Lower leg skin (tissue), 4 donors: ENCODE measurements around the gene SYNPO2. TPM values are rescaled to one million over a fixed set of nuclear protein-coding genes. Genes with fewer than 3 reads are reported as not detected.

Source experiments
- DNase-seq, 2 donors: peaks; one replicate each; pipeline ENCODE4 v3.0.0-alpha.2; 2019; ENCODE audit warnings: low spot score in 2 of 2
- H3K4me3 ChIP-seq: fragments of 200-600 bp; sonication (generic); 2 replicates; pipeline ENCODE4 v1.5.1; 2017; ENCODE audit warnings: mild to moderate bottlenecking, low read depth; ENCODE audit not compliant: poor library complexity, severe bottlenecking
- POLR2A ChIP-seq, 2 donors: fragments of 450-650 bp; IDR thresholded peaks; one replicate each; pipeline ENCODE4 v1.6.1; 2016 to 2017; ENCODE audit warnings: antibody characterized with exemption in 2 of 2, mild to moderate bottlenecking in 1 of 2, moderate library complexity in 1 of 2
- WGBS, 2 donors: methylation state at CpG; one replicate each; pipeline ENCODE4 v1.1.5; 2018; 5-methylcytosine and 5-hydroxymethylcytosine counted together
- intact Hi-C: fragments of 100-400 bp; cut with DNase I; formaldehyde crosslinking; loops from one replicate; pipeline ENCODE4 v1.15.0; 2023; ENCODE audit warnings: low total_unique reads
- total RNA-seq, 4 donors: library from RNA; depleted of rRNA; stranded (reverse); fragments of >200 nt; gene quantifications; one replicate each; pipeline ENCODE4 v1.1.0, GENCODE V29; 2016
- TF ChIP-seq, protein P1 (sequence below), 3 donors: fragments of 450-650 bp; IDR thresholded peaks; one replicate each; pipeline ENCODE4 v1.5.1; 2016; ENCODE audit warnings: antibody characterized with exemption in 3 of 3, mild to moderate bottlenecking in 3 of 3, moderate library complexity in 2 of 3

SYNPO2 gene
- total RNA-seq, 4 donors from 2014 or later, result 13.3 to 38.5 (median 16.1) TPM

- TF ChIP-seq, protein P1, sequence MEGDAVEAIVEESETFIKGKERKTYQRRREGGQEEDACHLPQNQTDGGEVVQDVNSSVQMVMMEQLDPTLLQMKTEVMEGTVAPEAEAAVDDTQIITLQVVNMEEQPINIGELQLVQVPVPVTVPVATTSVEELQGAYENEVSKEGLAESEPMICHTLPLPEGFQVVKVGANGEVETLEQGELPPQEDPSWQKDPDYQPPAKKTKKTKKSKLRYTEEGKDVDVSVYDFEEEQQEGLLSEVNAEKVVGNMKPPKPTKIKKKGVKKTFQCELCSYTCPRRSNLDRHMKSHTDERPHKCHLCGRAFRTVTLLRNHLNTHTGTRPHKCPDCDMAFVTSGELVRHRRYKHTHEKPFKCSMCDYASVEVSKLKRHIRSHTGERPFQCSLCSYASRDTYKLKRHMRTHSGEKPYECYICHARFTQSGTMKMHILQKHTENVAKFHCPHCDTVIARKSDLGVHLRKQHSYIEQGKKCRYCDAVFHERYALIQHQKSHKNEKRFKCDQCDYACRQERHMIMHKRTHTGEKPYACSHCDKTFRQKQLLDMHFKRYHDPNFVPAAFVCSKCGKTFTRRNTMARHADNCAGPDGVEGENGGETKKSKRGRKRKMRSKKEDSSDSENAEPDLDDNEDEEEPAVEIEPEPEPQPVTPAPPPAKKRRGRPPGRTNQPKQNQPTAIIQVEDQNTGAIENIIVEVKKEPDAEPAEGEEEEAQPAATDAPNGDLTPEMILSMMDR (IDR thresholded peaks at IDR 0.05), result no peak
- no peak for TF ChIP-seq POLR2A (IDR thresholded peaks at IDR 0.05)
- H3K4me3 ChIP-seq, result no peak overlapping the region
- WGBS, 2 donors, result 57 to 72% methylated on average over 3 of the region's 3 CpGs
- DNase-seq, result no peak
- intact Hi-C loops, result no loop called here
Measured at GRCh38 chr4:118948545-118949144, 60.0 kb downstream of the SYNPO2 start.

GRCh38 chr4:118950224-118950623 is 61.6 kb downstream of the SYNPO2 start:
- intact Hi-C loops, result no loop called here
- H3K4me3 ChIP-seq, result no peak overlapping the region
- TF ChIP-seq, protein P1 (IDR thresholded peaks at IDR 0.05), result no peak
- DNase-seq, result no peak
- 66 to 70% methylated on average over 2 of the region's 2 CpGs for WGBS, 2 donors

DNA sequence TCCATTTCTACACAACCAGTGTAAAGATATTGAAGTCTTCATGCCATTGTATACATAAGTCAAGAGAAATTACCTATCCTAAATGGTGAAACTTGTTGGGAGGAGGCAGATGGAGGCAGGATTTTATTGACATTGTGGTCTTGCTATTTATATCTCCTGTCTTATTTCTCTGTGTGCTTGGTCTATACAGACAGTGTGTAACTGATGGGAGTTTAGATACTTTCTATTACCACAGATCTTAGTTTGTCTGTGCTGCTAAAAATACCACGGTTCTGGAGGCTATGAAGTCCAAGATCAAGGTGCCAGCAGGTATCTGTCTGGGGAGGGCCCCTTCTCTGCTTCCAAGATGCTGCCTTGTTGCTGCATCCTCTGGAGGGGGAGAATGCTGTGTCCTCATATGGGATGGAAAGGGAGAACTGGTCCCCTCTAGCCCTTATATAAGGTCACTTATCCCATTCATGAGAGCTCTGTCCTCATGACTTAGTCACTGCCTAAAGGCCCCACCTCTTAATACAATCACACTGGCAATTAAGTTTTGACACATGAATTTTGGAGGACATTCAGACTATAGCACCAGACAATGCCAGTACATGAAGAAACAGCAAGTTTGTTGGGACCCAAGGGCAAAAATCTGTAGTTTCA is 62.4 kb downstream of the SYNPO2 start:
- 21 to 48% methylated on average over 1 of the region's 1 CpG for WGBS, 2 donors
- intact Hi-C loops, result no loop called here
- TF ChIP-seq, protein P1 (IDR thresholded peaks at IDR 0.05), result no peak
- TF ChIP-seq POLR2A (IDR thresholded peaks at IDR 0.05), result no peak
- no peak overlapping the region for H3K4me3 ChIP-seq
- DNase-seq, result no peak

DNA sequence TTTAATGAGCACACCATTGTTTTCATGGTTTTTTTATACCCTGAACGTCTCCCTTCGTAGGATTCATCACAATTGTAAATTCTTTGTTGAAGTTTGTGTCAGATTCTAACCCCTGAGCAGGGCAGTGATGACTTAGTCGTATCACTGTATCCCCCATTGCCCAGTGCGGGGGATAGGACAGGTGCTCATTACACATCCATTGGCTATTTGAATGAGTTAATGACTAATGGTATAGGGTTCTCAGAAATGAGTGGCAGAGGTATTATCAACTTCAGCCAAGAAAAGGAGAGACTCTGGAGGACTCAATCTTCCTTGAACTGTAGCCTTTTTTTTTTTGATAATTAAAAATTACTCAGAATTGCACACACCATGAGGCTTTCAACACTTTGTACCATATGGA is 64.6 kb downstream of the SYNPO2 start:
- H3K4me3 ChIP-seq, result no peak overlapping the region
- TF ChIP-seq, protein P1 (IDR thresholded peaks at IDR 0.05), result no peak
- no peak for TF ChIP-seq POLR2A (IDR thresholded peaks at IDR 0.05)
- 53 to 57% methylated on average over 4 of the region's 4 CpGs for WGBS, 2 donors
- intact Hi-C loops, result no loop called here
- DNase-seq, result no peak

GRCh38 chr4:118954246-118954645 is 65.6 kb downstream of the SYNPO2 start:
- intact Hi-C loops, result no loop called here
- no peak overlapping the region for H3K4me3 ChIP-seq
- 32 to 38% methylated on average over 2 of the region's 2 CpGs for WGBS, 2 donors
- TF ChIP-seq POLR2A (IDR thresholded peaks at IDR 0.05), result no peak
- TF ChIP-seq, protein P1 (IDR thresholded peaks at IDR 0.05), result no peak
- no peak for DNase-seq

DNA sequence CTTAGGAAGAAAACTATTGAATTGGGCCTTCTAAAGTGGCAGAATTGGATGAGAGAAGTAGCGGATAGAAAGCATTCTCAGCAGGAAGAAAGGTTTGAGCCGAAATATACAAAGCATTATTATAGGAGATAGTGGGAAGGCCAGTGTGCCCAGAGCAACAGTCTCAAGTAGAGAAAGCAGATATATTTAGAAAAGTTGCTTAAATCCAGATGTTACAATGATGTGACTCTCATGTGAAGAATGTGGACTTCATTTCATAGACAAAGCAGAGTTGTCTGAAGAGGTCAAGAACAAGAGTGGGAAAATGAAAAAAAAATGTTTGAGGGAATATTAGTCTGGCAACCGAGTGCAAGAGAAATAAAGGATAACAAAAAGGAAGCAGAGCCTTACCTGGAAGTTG is 66.9 kb downstream of the SYNPO2 start:
- intact Hi-C loops, result no loop called here
- DNase-seq, result no peak
- no peak overlapping the region for H3K4me3 ChIP-seq
- TF ChIP-seq POLR2A (IDR thresholded peaks at IDR 0.05), result no peak
- TF ChIP-seq, protein P1 (IDR thresholded peaks at IDR 0.05), result no peak
- 63 to 67% methylated on average over 3 of the region's 3 CpGs for WGBS, 2 donors
